Measurements from ENCODE around the gene TPPP2. TPM values are rescaled to one million over a fixed set of nuclear protein-coding genes. Genes with fewer than 3 reads are reported as not detected.

TPPP2 gene
- total and polyA plus RNA-seq, 2 of the 4 experiments (the other 2 are of a cell fraction) = not detected

GRCh38 chr14:21070610-21071224, 40.7 kb downstream of the TPPP2 start:
- peak overlapping the region; percentile 93 for H2AK5ac ChIP-seq (ENCODE audit: low read depth, low read length)
- peak overlapping the region; percentile 88 for H3K4me2 ChIP-seq (ENCODE audit: low read depth, low read length)
- dilution Hi-C loops (cut with HindIII; ENCODE audit: low sequenced_read_pairs, unreplicated experiment) (no loop called here), in situ Hi-C loops (cut with MboI; ENCODE audit: low sequenced_read_pairs) (no loop called here), intact Hi-C loops (cut with micrococcal nuclease) (loop anchor here (1.0 kb wide), 3 partner anchors 15 to 56 kb away; no protein-coding TSS in a partner anchor)
- peak overlapping the region; percentile 90 for H3K4ac ChIP-seq (ENCODE audit: low read depth, low read length)
- H3K14ac ChIP-seq (replicated peaks; ENCODE audit: low read depth, low read length) = peak overlapping the region; percentile 83
- H4K20me1 ChIP-seq (ENCODE audit: insufficient read depth, low read length) = peaks cover 10% of the 10 kb centered on the region
- H3K9ac ChIP-seq (ENCODE audit: low read depth, low read length) = peak overlapping the region; percentile 91
- H3K18ac ChIP-seq (ENCODE audit: low read depth, low read length) = peak overlapping the region; percentile 34
- TF ChIP-seq CTCF (conservative IDR thresholded peaks at IDR 0.05; ENCODE audit: low read depth, low read length) (no peak), ELK1 (IDR thresholded peaks at IDR 0.05; ENCODE audit: borderline replicate concordance, low read depth, low read length) (no peak), SMC3 (IDR thresholded peaks at IDR 0.05; ENCODE audit: low read depth, low read length) (no peak), POLR2A (IDR thresholded peaks at IDR 0.05; ENCODE audit: low read depth, low read length) (peak; percentile 42; the same call in 1 of the 2 replicates), CEBPB (IDR thresholded peaks at IDR 0.05; ENCODE audit: low read depth, low read length) (no peak)
- ATAC-seq (ENCODE audit: low read depth) (peak; percentile 19), DNase-seq (peak; percentile 46)
- H2BK20ac ChIP-seq (ENCODE audit: low read depth, low read length) = 0 out of 2 replicates have a peak overlapping the region, but pooled peaks have one; percentile 18
- peak overlapping the region; percentile 88 for H2AFZ ChIP-seq (replicated peaks; ENCODE audit: low read length, poor library complexity)
- no TSS peak for BruUV-seq (replicated peaks)
- no peaks in the 10 kb centered on the region for H3K27me3 ChIP-seq (ENCODE audit: control insufficient read depth, insufficient read depth, low read length)
- WGBS, 2 experiments (ENCODE audit: extremely low coverage in 2 of 2, insufficient read length in 1 of 2) = 2% methylated on average over 8 of the region's 23 CpGs; no CpG with 5 or more reads in 1 of the 2 experiments
- CTCF ChIA-PET = interaction anchor here (0.7 to 2.8 kb wide), 8 partner anchors 13 to 56 kb away, joined by 3 to 18 read pairs (median 4); no protein-coding TSS in a partner anchor
- 0 out of 3 replicates have a peak overlapping the region, but pooled peaks have one; percentile 3 for H2BK15ac ChIP-seq (ENCODE audit: low read depth, low read length)
- peak overlapping the region; percentile 74 for H3K56ac ChIP-seq (ENCODE audit: extremely low read depth, insufficient read depth, low read length)
- peak overlapping the region; percentile 72 for H2BK120ac ChIP-seq (ENCODE audit: low read depth, low read length)
- H3K4me1 ChIP-seq (ENCODE audit: control insufficient read depth, insufficient read depth, low read length) = peaks cover 22% of the 10 kb centered on the region
- peak overlapping the region; percentile 72 for H4K91ac ChIP-seq (ENCODE audit: insufficient read depth, low read depth, low read length)
- peaks cover 27% of the 10 kb centered on the region for H3K36me3 ChIP-seq (ENCODE audit: control insufficient read depth, insufficient read depth, low read length)
- peak overlapping the region; percentile 96 for H2AK9ac ChIP-seq (replicated peaks; ENCODE audit: low read depth, low read length, poor library complexity)
- H4K8ac ChIP-seq (ENCODE audit: low read depth in 2 of 2, low read length in 2 of 2) = peak overlapping the region; percentile 49 to 82; a peak in 3 of 4 replicates
- H4K5ac ChIP-seq (ENCODE audit: low read depth, low read length) = peak overlapping the region; percentile 22
- peak overlapping the region; percentile 97 for H2BK5ac ChIP-seq (ENCODE audit: low read depth, low read length, poor library complexity, severe bottlenecking)
- peaks cover 12 to 53% of the 10 kb centered on the region in 2 experiments for H3K79me1 ChIP-seq (ENCODE audit: low read depth in 1 of 2, low read length in 2 of 2)
- peak overlapping the region; percentile 96 for H3K27ac ChIP-seq (ENCODE audit: insufficient read depth, low read length)
- peak overlapping the region; percentile 90 for H3K23ac ChIP-seq (ENCODE audit: low read depth, low read length)
- POLR2A ChIA-PET (ENCODE audit: unreplicated experiment) = interaction anchor here (0.6 to 1.0 kb wide), 4 partner anchors 13 to 60 kb away, joined by 3 to 5 read pairs (median 4); no protein-coding TSS in a partner anchor
- H3K9me3 ChIP-seq (ENCODE audit: control insufficient read depth, insufficient read depth, low read length) = no peaks in the 10 kb centered on the region
- H3K9me1 ChIP-seq (ENCODE audit: insufficient read depth, low read length) = peaks cover 10% of the 10 kb centered on the region
- H3K4me3 ChIP-seq (ENCODE audit: insufficient read depth, low read depth, low read length) = peak overlapping the region; percentile 68

All from IMR-90 (cell line).